HG03108 (cell line): Measurements from ENCODE around the gene CAMK1D.

Experiments used
- ATAC-seq: cut with Tn5 transposase; IDR thresholded peaks from one replicate; pipeline ENCODE4 v1.9.1; 2021; ENCODE audit warnings: moderate library complexity; ENCODE audit not compliant: unreplicated experiment

Gene CAMK1D

DNA sequence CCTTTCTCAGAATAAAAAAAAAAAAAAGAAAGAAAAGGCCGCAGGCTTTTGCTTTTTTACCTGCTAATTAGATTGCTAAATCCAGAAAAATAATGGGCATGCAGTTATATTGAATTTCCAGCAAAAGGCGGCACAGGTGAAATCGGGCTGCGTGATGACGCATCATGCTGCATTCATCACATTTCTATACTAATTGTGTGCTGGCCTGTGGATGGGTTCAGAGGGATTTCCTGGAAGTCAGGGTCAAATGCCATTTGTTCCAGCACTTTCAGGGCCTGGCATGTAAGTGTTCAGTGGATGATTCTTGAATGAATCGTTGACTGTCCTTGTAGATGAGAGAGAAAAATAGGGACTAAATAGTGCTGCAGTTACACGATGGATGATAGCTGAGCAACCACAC lies 292.7 kb downstream of the CAMK1D start:
- ATAC-seq = no peak

DNA sequence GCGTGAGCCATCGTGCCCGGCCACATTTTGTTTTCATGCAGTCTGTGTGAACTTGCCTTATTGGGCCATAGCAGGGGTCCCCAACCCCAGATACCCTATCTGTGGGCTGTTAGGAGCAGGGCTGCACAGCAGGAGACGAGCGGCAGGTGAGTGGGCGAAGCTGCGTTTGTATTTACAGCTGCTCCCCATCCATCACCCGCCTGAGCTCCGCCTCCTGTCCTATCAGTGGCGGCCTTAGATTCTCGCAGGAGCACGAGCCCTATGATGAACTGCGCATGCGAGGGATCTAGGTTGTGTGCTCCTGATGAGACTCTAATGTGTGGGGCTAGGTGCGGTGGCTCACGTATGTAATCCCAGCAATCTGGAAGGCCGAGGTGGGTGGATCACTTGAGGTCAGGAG lies 293.9 kb downstream of the CAMK1D start:
- ATAC-seq = no peak

DNA sequence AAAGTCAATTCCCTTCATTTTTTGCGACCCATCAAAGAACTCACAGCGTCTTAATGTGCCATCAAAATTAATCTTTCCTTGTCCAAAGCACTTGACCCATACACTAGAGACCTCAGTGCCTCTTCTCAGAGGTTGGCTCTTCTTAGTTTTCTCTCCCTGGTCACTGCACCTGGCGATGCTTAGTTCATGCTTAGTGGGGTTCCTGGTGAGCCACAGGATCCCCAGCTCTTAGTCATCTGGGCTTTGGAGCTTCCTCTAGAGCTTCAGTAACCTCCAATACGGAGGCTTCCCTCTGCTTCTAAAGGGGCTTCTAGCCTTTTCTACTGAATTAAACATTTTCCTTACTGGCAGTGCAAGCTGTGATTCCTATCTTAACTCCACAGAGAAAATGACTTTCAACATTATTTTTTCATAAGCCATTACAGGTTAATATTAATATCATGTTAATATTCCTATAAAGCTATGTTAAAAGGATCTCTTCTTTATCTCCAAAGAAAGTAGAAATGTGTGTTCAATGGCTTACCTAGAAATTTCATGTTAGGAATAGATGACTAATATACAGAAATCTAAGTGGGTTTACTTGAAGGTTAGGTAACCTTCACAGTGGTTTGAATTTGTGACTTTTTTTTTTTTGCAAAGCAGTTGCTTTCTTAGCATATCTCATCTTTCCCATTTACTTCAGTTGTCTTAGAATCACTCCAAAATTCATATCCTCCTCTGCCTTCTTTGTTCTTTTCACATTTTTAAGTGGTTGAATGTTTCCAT lies 295.2 kb downstream of the CAMK1D start:
- peak; percentile 66 for ATAC-seq

DNA sequence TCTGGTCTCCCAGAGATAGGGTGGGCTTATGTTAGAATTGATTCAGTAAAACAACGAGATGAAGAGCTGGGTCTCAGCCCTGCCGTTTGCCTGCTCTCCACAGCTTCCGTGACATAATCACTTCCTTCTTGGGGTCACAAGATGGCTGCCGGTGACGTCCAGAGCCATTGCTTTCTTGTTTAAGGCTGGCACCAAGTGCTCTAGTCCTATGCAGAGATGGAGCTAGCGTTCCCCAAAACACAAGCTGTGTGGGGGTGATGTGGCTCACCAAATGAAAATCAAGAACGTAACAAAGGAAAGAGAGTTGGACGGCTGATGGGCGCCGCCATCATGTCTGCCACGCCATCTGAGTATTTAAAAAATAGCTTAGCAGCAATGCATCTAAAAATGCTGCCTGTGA lies 296.1 kb downstream of the CAMK1D start:
- no peak for ATAC-seq

DNA sequence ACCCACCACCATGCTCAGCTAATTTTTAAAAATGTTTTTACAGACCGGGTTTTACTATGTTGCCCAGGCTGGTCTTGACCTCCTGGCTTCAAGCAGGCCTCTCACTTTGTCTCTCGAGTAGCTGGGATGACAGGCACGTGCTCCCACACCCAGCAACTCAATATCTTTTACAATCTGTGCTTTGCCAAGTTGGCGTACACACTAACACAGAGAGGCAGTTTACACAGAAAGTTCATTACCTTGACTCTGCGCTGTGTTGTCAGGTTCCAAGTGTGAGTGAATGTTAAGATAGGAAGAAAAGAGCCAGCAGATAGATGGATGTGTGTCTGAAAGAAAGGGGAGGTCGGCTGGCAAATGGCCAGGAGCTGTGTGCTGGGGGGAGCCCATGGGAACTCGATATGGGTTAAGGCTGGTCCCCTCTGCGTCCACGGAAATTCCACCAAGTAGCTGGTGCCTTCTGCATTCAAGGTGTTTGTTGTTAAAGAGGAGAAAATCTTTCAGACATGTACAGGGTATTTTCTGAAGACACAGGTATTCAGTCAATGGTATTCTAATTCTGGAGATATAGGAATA lies 299.8 kb downstream of the CAMK1D start:
- ATAC-seq = no peak

DNA sequence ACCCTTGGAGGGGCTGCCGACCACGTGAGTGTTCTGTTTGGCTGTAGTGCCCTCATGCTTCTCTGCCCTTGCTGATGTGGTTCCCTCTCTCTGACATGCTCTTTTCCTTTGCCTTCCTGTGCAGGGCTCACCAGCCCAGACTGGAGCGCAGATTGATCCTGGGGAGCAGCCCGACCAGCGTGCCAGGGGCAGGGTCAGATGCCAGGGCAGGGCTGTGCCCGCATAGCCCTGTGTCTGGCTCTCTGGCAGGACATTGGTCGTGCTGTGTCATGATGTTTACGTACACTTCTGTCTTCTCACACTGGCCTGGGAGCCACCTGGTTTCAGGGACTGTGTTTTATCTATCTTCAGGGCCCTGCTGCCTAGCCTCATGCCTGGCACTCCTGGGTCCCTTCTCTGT lies 300.8 kb downstream of the CAMK1D start:
- no peak for ATAC-seq

DNA sequence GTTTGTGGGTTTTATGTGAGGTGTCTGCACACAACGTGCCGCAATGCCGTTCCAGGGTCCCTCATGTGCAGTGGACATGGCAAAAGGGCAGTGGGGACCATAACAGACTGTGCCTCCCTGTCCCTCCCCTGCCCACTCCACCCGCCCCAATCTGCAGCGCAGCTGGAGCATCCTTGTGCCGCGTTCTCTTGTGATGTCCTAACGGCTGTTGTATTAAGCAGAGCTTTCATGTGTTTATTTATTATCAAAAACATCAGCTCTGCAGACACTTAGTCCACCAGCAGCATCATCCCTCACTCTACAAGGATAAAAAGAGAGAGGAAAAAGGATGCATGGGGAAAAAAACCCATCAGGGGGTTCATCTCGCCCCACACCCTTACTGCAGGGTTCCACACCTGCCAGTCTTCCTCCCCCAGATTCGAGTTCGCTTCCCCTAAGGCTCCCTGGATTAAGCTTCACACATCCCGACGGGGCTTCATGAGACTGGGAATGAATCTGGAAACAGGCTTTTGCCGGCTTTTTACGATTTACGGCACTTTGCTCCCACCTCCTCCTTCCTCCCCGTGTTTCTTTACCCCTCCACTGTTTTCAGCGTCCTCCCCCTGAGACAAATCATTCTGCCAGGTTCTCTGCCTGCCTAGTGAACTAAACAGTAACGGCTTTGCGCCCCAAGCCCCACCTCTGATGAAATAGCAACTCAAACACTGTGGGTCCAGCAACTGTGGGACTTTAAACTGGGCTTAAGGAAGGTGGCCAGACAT lies 301.4 kb downstream of the CAMK1D start:
- ATAC-seq = no peak

DNA sequence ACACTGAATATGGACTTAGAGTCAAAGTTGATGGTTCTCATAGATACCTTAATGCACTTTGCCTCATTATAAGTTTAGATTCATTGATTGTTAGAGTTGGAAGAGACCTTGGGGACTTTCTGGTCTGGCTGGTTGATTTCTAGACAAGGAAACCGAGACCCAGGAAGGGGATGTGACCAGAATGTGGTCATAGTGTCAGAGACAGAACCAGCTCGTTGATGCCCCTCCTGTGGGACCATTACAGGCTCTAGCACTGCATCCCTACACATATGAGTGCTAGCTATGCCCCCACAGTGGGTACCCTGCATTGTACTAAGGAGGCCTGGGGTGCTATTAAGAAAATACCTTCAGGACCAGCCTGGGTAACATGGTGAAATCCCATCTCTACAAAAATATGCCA lies 306.6 kb downstream of the CAMK1D start:
- no peak for ATAC-seq

DNA sequence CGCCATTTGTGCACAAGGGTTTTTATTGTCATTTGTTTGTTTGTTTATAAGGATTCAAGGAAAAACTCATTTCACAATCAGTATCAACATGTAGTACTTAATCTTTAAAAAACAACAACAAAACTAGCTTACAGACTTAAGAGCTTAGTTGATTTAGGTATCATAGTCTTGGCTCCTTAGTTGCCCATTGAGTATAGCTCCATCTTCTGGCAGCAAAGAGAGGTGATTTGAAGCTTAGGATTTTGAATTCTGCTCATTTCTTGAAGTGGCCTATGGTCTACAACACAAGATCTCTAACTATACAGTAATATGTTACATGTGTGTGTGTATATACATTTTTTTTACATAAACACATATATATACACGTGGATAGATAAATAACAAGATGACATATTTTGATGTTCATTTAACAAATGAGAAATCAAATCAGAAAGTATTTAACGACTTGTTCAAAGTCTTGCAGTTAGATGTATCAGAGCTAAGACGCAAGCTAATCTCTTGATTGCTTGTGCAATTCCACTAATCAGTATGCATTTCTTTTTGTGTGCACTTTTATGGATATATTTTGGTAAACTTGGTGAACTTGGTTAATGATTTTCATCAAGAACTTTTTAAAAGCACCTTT lies 307.3 kb downstream of the CAMK1D start:
- ATAC-seq = no peak

DNA sequence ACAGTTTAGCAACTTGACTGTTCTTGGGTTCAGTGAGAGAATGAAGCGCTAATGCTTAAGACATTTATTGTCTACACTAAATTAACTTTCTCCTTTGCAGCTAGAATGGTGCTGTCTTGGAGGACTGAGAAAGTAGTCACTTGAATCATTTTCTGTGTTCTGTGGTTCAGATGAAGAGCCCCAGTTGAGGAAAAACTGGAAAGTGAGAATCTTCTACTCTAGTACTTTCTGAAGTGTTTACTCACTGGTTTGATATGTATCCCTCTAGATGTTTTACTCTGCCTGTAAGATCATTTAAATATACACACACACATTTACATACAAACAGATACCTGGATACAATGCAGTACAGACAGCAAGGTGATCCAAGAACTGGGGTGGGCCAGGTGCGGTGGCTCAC lies 308.1 kb downstream of the CAMK1D start:
- ATAC-seq = no peak

DNA sequence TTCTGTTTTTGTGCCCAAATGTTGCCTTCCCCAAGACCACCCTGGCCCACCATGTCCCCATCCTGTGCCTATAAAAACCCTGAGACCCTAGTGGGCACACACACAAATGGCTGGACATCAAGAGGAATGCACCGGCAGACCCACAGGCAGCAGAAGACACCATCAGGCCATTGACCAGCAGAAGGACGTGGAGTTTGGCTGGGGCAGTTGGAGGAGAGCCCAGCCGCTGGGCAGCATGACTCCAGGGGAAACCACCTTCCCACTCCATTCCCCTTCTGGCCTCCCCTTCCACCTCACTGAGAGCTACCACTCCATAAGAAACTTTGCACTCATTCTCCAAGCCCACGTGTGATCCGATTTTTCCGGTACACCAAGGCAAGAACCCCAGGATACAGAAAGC lies 309.2 kb downstream of the CAMK1D start:
- ATAC-seq = no peak

DNA sequence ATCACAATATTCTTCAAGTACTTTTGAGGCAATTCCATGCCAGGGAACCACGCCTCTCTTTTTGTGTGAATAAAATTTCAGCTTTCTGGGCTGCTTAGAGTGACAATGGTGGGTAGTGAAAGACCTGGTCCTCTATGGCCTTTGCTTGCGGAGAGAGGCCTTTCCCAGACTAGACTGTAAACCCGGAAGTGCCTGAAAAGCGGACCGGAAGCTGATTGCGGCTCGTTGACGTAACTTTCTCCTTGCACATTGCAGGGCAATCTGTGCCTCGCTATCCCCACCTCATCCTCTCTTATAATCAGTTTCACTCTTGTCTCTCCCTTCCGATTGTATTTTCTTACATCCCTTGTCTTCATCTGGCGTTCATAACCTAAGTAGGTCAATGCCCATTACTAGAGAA lies 310.4 kb downstream of the CAMK1D start:
- no peak for ATAC-seq

DNA sequence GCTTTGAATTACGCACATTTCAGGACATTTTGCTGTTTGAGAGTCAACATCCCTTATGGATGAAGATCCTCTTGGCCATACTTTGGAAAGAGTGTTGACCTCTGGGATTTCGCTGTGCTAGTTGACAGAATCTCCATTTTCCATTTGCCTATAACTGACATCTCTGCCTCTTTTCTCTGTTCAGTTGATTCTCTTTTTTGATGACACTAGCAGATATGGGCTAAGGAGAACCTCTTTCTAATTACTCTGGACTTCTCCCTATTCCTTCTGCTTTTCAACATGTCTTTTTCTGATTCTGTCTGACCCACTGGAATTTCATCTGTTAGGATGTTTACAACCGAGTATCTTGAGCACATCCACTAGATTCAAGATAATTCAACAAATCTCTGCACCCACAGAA lies 311.5 kb downstream of the CAMK1D start:
- ATAC-seq = no peak

DNA sequence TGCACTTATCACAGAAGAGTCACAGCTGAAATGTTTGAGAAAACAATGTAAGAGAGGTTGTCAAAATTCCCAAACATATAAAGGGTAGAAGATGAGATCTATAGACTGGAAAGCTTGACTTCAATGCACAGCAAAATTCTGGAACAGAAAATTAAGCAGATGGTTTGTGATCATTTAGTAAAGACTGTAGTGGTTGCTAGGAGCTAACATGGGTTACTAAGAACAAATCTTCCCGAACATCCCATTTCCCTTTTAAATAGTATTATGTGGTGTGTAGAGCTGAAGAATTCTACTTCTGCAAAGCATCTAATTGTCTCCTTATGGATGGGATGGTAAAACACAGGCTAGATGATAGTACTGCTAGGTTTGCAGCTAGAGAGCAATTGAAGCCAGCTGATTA lies 312.3 kb downstream of the CAMK1D start:
- no peak for ATAC-seq

DNA sequence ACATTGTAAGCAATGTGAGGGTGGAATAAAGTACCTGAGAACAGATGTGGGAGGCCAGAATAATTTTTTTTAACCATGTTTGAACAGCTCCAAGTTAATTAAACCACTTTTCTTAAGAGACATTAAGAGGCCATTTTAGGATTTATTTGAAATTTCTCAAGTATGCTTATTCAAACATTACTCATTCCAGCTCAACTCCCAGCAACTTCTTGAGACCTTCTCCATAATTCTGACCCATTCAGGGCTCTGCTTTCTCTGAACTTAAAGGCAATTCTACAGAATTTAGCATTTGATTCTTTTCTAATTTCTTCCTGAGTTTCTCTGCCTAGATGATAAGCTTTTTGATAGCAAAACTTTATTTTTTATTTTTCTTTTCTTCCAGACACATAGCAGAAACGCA lies 314.5 kb downstream of the CAMK1D start:
- ATAC-seq = no peak

DNA sequence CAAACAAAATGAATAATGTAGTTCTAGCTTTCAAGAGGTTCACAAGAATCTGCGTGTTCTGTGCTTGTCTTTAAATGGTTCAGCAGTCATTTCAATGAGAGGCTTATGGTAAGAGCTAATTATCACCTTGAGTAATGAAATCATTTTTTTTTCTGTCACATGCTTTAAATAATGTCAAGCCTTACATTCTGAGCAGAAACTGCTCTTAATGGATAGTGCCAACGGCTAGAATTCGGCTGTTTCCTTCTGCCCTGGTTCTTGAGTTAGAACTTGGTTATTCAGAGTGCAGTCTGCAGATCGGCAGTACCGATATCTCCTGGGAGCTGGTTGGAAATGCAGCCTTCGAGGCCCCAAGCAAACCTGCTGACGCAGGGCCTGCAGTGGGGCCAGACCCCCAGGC lies 316.2 kb downstream of the CAMK1D start:
- no peak for ATAC-seq

DNA sequence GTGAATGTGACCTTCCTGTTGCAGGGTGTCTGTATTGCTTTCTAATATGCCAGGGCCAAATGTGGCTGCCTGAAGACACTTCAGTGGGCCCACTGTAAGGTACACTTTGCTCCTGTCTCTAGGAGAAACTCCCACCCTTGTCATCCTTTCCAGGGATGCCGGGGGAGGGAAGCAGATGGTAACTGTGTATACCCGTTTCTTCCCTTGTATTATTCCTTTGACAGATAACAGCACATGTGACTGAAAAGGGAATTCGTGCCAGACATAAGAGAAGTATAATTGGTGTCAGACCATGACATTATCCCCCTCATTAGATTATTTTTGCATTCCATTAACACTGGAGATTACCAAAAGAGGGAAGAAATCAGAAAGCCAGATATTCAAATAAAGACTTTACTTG lies 317.7 kb downstream of the CAMK1D start:
- no peak for ATAC-seq

DNA sequence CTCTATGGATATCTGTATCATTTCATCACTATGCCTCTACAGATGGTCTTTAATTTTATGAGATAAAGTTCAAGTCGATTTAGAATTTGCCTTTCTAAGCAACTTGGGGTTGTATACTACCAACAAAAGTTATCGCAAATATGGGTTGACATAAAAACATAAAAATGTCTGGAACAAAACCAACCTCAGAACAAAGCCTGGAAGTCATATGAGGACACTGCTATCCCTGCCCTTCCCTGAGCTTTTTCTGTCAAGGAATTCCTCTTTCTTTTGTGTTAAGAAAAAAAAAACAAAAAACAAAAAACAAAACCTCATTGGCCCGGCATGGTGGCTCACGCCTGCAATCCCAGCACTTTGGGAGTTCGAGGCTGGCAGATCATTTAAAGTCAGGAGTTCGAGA lies 319.3 kb downstream of the CAMK1D start:
- no peak for ATAC-seq

DNA sequence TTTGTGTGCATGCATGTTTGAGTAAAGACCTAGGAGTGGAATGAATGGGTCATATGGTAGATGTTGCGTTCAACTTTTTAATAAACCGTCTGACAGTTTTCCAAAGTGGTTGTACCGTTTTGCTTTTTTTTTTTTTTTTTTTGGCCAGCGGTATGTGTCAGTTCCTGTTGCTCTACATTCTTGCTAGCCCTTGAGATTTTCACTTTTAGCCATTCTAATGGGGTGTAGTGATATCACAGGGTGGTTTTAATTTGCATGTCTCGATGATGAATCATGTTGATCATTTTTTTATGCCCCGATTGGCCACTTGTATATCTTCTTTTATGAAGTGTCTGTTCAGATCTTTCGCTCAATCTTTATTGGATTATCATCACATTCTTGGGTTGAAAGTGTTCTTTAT lies 320.7 kb downstream of the CAMK1D start:
- ATAC-seq = no peak

DNA sequence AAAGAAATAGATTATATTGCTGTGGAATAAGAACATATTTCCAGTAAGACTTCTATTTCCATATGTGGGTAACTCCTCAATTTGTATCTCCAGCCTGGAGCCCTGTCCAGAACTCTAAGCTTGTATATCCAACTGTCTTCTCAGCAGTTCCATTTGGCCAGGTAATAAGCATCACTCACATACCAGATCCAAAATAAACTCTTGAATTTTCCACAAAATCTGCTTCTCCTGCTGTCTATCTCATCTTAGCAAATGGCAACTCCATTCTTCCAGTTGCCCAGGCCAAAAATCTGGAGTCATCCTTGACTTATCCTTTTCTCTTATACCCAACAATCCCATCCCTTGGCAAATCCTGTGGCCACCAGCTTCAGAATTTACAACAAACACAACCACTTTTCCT lies 325.8 kb downstream of the CAMK1D start:
- ATAC-seq = no peak

DNA sequence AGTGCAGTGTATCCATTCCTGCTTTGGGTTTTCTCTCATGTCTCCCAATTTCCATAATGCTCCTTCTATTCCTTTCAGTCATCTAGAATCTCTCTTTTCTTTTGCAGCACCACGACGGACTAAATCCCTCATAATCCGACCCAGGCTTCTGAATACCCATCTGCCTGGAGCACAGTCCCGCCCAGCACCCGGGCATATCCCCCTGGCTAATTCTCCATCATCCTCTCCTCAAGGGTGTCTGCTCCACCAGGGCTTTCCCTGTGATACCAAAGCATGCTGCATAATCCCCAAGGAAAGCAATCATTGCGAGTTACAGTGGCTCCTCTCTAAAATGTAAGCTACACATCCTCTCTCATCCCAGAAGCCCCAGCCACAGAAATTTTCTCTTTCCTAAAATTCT lies 330.3 kb downstream of the CAMK1D start:
- ATAC-seq = no peak

DNA sequence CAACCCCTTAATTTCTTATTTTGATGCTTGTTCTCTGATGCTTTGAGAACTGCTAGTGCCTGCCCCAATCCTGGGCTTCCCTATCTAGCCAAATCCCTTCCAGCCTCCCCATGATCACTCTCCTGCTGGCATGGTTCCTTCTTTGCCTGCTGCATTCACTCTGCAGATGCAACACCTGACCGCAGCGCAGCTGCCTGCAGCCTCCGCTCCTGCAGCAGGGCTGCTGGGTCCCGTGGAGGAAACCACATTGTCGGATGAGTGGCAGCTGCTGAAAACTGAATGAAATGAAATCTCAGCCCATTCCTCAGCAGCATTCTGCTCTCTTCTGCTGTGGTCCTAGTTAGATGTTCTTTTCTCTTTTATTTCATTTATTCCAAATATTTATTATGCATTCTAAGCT lies 331.9 kb downstream of the CAMK1D start:
- no peak for ATAC-seq
